ENCODE results near the gene TTLL3.
"Not testable (repeated sequence)": the region's sequence is repeated elsewhere in the genome, so short reads cannot be mapped to it uniquely, and the experiment has no call there.

Gene TTLL3

DNA sequence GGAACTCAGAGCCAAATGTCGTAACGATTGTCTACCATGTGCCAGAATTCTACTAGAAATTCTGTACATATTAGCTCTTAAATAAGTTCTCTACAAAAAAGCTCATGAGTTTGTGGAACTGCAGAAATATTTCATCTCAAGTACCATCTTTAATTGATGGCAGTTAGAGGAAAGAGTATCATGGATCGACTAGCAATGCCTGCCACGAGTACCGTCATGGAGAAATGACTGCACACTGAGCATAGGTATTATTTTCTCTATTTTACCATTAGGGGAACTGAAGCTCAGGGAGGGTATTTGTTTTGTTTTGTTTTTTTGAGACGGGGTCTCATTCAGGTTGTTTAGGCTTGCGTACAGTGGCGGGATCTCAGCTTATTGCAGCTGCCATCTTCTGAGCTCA is 31.0 kb downstream of the TTLL3 start:
- no peak for DNase-seq (ENCODE audit: low read depth in 3 of 3)

DNA sequence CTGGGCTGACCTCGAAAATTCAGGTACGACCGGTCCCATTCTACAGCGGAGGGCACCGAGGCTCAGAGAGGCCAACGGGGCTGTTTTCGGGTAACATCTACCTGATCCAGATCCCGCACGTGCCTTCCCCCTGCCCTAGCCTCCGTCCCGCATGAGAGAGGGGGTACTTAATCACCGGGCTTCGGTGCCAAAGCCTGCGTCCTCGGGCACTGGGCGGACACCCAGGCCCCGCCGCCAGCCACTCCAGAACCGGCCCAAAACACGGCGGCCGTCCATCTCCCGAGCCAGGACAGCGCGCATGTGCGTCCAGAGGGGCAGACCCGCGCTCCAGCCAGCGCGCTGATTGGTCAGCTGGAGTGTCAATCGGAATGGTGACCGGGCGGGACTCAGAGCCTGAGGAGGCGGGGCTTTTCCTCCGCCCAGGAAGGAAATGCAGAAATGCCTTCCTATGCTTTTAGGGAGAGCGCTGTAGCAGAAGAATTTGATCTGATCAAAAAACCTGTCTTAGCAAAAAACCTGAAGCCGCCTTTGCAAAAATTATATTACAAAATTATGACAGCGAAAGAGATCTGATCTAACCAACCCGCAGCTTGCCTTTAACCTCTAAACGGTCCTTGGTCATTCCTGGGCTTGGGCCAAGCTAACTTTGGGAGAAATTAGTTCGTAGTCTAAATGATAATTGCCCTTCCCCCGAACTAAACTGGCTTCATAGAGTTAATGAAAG is 33.8 kb downstream of the TTLL3 start, which contains the start of gene RPUSD3:
TSS of gene RPUSD3 (minus strand) at position 294 of the 724 bp plus-strand sequence. CDS start at position 276, 18 bp downstream.
- DNase-seq (ENCODE audit: low read depth in 3 of 3), result peak; percentile 92 to 97 (median 93)

GRCh38 chr3:9846231-9846630 is 36.2 kb downstream of the TTLL3 start:
- no peak for DNase-seq (ENCODE audit: low read depth in 3 of 3)

DNA sequence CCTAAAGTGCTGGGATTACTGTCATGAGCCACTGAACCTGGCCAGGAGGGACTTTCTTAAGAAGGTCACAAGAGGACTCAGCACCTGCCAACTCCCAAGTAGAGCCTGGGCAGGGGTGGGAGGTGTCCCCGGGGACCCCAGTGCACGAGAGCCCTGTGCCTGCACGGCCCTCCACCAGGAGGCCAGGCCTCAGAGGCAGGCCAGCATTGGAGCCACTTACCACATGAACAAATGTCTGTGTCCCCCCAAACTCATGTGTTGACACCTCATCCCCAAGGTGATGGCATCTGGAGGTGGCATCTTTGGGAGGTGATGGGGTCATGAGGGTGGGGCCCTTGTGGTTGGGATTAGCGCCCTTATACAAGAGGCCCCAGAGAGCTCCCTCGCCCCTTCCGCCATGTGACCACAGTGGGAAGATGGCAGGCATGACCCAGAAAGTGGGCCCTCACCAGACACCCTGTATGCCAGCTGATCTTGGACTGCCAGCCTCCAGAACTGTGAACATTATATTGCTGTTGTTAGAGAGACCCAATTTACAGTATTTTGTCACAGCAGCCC is 36.9 kb downstream of the TTLL3 start:
- no peak for DNase-seq (ENCODE audit: low read depth in 3 of 3)

DNA sequence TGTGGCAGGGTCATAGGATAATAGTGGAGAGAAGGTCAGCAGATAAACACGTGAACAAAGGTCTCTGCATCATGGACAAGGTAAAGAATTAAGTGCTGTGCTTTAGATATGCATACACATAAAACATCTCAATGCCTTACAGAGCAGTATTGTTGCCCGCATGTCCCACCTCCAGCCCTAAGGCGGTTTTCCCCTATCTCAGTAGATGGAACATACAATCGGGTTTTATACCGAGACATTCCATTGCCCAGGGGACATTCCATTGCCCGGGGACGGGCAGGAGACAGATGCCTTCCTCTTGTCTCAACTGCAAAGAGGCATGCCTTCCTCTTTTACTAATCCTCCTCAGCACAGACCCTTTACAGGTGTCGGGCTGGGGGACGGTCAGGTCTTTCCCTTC is 37.8 kb downstream of the TTLL3 start:
- DNase-seq (ENCODE audit: low read depth in 3 of 3), result not testable (repeated sequence)

GRCh38 chr3:9848860-9849259 is 38.8 kb downstream of the TTLL3 start:
- not testable (repeated sequence) for DNase-seq (ENCODE audit: low read depth in 3 of 3)

DNA sequence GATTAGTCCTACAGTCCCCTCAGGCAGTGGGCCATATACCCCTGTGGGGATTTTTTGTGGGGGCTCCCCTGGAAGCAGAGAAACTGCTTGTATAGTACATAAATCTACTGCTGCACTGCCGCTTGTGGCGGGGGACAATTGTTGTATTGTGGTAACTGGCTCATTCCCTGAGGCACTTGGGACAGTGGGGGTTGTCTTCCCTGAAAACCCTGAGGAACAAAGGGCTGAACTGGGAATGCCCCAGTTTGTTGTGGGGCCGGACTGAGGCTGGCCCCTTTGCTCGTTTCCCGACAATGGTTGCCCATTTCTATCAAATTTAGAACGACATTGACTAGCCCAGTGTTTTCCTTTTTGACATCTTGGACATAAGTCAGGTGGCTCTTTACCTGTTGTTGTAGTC is 41.3 kb downstream of the TTLL3 start:
- not testable (repeated sequence) for DNase-seq (ENCODE audit: low read depth in 3 of 3)

- not testable (repeated sequence) for DNase-seq (ENCODE audit: low read depth in 3 of 3)
Observed at GRCh38 chr3:9851926-9852325, 41.9 kb downstream of the TTLL3 start.

- no peak for DNase-seq (ENCODE audit: low read depth in 3 of 3)
Observed at GRCh38 chr3:9852528-9852927, 42.5 kb downstream of the TTLL3 start.

DNA sequence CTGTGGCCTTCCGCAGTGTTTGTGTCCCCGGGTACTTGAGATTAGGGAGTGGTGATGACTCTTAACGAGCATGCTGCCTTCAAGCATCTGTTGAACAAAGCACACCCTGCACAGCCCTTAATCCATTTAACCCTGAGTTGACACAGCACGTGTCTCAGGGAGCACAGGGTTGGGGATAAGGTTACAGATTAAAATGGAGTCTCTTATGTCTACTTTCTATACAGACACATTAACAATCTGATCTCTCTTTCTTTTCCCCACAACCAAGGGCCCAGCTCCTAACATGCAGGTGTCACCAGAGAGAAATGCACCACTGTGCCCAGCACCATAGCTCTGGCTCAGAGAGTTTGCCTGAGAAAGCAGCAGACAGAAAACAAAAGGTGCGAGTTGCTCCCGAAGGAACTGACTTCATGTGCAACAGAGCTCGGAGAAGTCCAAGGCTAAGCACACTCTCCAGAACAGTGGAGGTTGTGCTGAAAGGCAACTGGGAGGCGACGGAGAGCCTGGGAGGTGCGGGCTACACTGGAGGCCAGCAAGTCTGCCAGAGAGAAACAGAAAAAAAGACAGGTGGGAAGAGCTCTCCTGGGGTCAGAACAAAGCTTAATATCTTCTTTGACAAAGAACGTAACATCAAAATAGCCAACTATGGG is 44.4 kb downstream of the TTLL3 start:
- DNase-seq (ENCODE audit: low read depth in 3 of 3), result not testable (repeated sequence)

GRCh38 chr3:9855594-9855993 is 45.5 kb downstream of the TTLL3 start:
- DNase-seq (ENCODE audit: low read depth in 3 of 3), result no peak

- no peak for DNase-seq (ENCODE audit: low read depth in 3 of 3)
Observed at GRCh38 chr3:9859530-9860025, 49.5 kb downstream of the TTLL3 start.

- no peak for DNase-seq (ENCODE audit: low read depth in 3 of 3)
Observed at GRCh38 chr3:9861201-9861600, 51.1 kb downstream of the TTLL3 start.

DNA sequence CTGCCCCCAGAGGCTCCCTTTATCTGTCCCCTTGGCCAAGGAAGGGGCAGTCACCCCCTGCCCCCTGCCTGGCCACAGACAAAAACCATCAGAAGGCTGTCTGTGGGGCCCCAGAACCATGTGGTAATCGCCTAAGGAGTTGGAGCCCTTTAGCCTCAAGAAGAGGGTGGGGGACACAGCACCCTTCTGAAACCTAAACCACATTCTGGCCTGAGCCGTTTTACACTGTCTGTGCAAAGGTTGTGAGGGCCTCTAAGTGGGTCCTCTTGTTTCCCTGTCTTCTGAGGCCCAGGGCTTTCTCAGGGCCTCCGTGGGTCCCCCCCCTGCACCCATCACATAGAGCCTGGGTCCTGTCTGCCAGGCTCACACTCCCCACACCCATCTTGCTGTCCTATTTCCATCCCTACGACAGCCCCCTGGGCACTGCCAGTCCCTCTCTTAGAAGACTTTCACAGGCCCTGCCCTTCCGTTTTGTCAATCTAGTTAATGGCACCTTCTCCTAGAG is 51.6 kb downstream of the TTLL3 start:
- no peak for DNase-seq (ENCODE audit: low read depth in 3 of 3)

DNA sequence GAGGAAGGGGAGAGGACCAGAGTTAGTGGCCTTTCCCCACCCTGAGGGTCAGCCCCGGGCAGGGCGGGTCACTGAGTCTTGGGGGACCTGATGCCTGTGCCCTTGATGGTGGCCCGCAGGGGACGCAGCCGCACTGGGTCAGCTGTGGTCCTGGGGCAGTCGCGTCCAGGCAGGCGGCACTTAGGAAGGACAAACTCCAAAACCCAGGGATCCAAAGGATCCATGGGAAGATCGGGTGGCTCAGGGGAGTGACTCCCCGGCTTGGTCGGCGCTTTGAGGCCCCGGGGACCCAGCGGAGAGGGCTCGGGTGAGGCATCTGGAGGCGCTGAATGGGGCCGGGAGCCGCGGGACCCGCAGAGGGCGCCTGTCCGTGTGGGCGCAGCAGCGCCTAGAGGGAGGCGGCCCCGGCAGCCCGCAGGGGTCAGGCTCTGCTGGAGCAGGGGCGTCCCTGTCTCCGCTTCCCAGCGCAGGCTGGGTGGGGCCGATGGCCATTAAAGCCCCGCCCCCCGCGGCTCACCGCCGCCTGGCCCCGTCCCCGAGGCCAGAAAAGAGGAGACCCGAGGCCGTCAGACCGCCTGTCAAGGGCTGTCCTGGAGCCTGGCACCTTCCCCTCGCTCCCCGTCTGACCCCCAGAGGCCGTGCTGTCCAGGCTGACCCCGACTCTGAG is 52.5 kb downstream of the TTLL3 start:
- DNase-seq (ENCODE audit: low read depth in 3 of 3), result peak in 1 of 3 donors; percentile 18

DNA sequence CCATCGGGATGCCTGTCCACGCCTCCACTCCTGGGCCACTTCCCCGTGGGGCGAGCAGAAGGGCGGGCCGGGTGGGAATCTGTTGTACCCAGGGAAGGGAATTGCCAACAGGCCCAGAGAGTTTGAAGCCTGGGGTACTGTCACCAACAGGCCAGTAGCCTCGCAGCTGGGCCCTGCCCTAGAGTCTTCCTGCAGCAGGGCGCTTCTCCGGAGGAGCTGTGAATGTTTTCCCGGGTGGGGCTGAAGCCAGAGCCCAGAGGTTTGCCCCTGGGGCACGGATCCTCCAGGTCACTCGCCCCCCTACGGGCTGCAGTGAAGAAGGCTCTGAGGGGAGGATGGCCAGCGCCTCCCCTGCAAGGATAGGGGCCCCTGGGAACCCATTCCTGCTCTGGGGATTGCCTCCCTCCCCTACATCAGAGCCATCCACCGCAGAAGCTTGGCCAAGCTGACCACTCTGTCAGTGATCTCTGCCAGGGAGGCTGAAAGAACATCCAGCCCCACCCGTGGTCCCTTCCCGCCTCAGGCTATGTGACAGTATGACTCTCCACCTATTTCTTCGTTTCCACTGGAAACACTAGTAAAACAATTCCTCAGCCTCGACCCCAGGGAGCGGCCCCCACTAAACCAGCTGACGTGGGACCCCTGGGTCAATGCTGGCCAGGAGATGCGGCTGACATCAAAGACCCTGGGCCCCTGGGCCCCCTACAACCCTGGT is 53.2 kb downstream of the TTLL3 start:
- DNase-seq (ENCODE audit: low read depth in 3 of 3), result no peak

DNA sequence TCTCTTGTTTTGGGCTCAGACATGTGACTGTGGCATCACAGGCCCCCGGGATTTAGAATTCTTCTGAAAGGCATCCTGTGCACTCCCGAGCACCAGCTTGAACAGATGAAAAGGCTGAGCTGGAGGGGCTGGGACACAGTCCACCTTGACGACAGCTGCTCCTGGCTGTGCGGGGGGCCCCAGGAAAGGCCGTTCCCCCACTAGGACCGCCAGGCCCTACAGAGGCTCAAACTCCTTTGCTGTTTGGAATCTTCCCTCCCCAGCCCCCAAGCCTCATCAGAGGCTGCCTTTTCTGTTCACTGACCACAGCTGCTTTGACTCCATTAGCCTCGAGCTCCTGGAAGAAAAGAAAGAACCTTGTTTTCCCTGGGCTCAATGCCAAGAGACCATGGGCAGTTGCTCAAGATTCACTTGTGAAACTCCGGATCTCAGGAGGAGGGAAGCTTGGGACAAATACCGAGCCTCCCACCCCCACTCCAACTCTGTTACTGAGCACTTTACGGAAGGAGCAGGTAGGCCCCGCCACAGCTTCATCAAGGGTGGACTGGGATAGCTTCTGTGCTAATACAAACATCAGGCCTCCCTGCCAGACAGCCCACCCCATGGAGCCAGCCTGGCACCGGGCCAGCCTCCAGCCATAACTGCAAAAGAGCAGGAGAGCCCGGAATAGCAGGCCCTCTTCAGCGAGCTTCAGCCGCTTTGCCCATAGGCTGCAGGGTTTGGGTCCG is 54.3 kb downstream of the TTLL3 start:
- no peak for DNase-seq (ENCODE audit: low read depth in 3 of 3)

DNA sequence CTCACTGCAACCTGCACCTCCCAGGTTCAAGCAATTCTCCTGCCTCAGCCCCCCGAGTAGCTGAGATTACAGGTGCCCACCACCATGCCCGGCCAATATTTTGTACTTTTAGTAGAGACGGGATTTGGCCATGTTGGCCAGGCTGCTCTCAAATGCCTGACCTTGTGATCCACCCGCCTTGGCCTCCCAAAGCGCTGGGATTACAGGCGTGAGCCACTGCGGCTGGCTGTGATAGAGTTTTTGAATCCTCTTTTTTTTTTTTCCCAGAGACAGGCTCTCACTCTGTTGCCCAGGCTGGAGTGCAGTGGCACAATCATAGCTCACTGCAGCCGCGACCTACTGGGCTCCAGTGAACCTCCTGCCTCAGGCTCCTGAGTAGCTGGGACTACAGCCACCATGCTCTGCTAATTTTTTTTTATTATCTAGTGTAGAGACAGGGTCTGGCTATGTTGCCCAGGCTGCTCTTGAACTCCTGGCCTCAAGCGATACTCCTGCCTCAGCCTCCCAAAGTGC is 55.1 kb downstream of the TTLL3 start:
- not testable (repeated sequence) for DNase-seq (ENCODE audit: low read depth in 3 of 3)

GRCh38 chr3:9866639-9867038 is 56.6 kb downstream of the TTLL3 start:
- no peak for DNase-seq (ENCODE audit: low read depth in 3 of 3)

DNA sequence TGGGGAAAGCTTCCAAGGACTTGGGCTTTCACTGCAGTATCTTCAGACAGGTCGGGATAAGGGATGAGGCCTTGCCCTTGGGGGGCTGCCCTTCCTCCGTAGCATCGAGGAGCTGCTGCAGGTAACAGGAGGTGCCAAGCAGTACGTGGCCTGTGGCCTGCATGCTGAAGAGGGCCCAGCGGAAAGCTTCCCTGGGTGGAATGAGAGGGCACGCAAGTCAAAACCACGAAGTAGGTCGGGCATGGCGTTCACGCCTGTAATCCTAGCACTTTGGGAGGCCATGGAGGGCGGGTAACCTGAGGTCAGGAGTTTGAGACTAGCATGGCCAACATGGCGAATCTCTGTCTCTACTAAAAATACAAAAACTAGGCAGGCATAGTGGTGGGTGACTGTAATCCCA is 57.0 kb downstream of the TTLL3 start:
- no peak for DNase-seq (ENCODE audit: low read depth in 3 of 3)

Measured in stimulated activated CD4-positive, alpha-beta T cell treated with anti-CD3 and anti-CD28 coated beads, TNF-alpha, amount 100 ng/mL, for 48 hours (primary cell).